Adrenal gland (tissue), 12 donors: Measurements from ENCODE around the gene ELP5. TPM values are rescaled to one million over a fixed set of nuclear protein-coding genes. Genes with fewer than 3 reads are reported as not detected.
"Not testable (repeated sequence)": the region's sequence is repeated elsewhere in the genome, so short reads cannot be mapped to it uniquely, and the experiment has no call there.

Experiments
- DNase-seq, 7 donors: peaks; one replicate each; pipeline ENCODE4 v3.0.0-alpha.2; 2019 to 2020
- H3K27ac ChIP-seq, 5 donors: fragments of 200-600 bp; sonication (generic) in 4 of 5; 1 replicate in 3 of 5; 2 replicates in 2 of 5; pipeline versions ENCODE4 v1.5.1 to v1.8.0; 2016 to 2020; ENCODE audit warnings: mild to moderate bottlenecking in 1 of 5
- H3K27me3 ChIP-seq: fragments of 200-600 bp; 2 replicates; pipeline ENCODE4 v1.8.0; 2021
- H3K36me3 ChIP-seq, 2 donors: fragments of 200-600 bp; replicated peaks in 1 of 2; 1 replicate in 1 of 2; 2 replicates in 1 of 2; pipeline versions ENCODE4 v1.5.1 to v1.8.0; 2018 to 2022
- H3K4me1 ChIP-seq, 2 donors: fragments of 200-600 bp; replicated peaks in 1 of 2; 1 replicate in 1 of 2; 2 replicates in 1 of 2; pipeline versions ENCODE4 v1.5.1 to v1.8.0; 2018 to 2021
- H3K4me3 ChIP-seq, 4 donors: fragments of 200-600 bp; sonication (generic) in 3 of 4; one replicate each; pipeline ENCODE4 v1.5.1; 2016 to 2018
- H3K9me3 ChIP-seq, 3 donors: fragments of 200-600 bp; sonication (generic) in 1 of 3; replicated peaks in 1 of 3; 1 replicate in 2 of 3; 2 replicates in 1 of 3; pipeline versions ENCODE4 v1.5.1 to v1.8.0; 2016 to 2021
- CTCF ChIP-seq, 6 experiments: fragments of 450-650 bp in 4 of 6; fragments of 200-600 bp in 2 of 6; sonication (generic) in 1 of 6; IDR thresholded peaks; 1 replicate in 5 of 6; 2 replicates in 1 of 6; pipeline versions ENCODE4 v1.5.1 to v1.8.0; 2016 to 2021; ENCODE audit warnings: antibody characterized with exemption in 6 of 6, mild to moderate bottlenecking in 2 of 6, moderate library complexity in 1 of 6
- POLR2A ChIP-seq, 2 donors: fragments of 450-650 bp; IDR thresholded peaks; one replicate each; pipeline ENCODE4 v1.6.1; 2017; ENCODE audit warnings: antibody characterized with exemption in 2 of 2, mild to moderate bottlenecking in 2 of 2, moderate library complexity in 1 of 2
- WGBS, 4 donors: extraction: QIAGEN DNeasy Blood & Tissue Kit in 2 of 4; methylation state at CpG; one replicate each; pipeline versions ENCODE4 v1.1.5 to v1.1.7; 2013 to 2017; 5-methylcytosine and 5-hydroxymethylcytosine counted together
- intact Hi-C, 2 donors: fragments of 100-400 bp; cut with DNase I; formaldehyde crosslinking; loops; one replicate each; pipeline versions ENCODE4 v1.14.1 to v1.15.0; 2022 to 2023
- polyA plus RNA-seq, 3 donors: library from polyadenylated mRNA; stranded (reverse); fragments of 200-250 nt in 2 of 3; fragments of 350-450 nt in 1 of 3; fragmentation: Illumina TruSeq in 1 of 3; extraction: RNeasy Lipid Tissue Mini Kit (QIAGEN cat#74804) in 1 of 3; gene quantifications; one replicate each; pipeline ENCODE4 v1.2.3, GENCODE V29; 2013 to 2014
- total RNA-seq, 9 donors: library from RNA; depleted of rRNA in 4 of 9; stranded (reverse); fragments of >200 nt in 4 of 9; fragments of 120-200 nt in 1 of 9; fragmentation: NEBNext Ultra II Directional in 1 of 9; extraction: Animal tissue kit (Norgen Biotek cat#: 25700) in 1 of 9; gene quantifications; one replicate each; pipeline versions ENCODE4 v1.1.0 to v1.2.4, GENCODE V29; 2013 to 2023
- donor health status: healthy with polysubstance abuse.
- donor health status: Bipolar disorder and iron deficiency.
- donor health status: DM: yes; HTN: yes; CAD: no.
- donor health status: DM: no; HTN: no; CAD: no.
- donor health status: DM: no; HTN: no; CAD: no.
- donor health status: DM: yes; HTN: yes; CAD: no.

Gene ELP5
- total and polyA plus RNA-seq, 12 donors: 28.0 to 96.5 (median 61.3) TPM

- WGBS, 4 donors: 0 to 1% (median 0%) methylated on average over 20 to 62 of the region's 62 CpGs
- H3K36me3 ChIP-seq: peaks cover 0 to 44% of the 10 kb centered on the region in 2 donors
These were observed 10.0 kb upstream of the ELP5 start, which contains the start of gene GABARAP for GRCh38 chr17:7241783-7242716. Gene GABARAP, minus strand, starts transcription at chr17:7242449. Its CDS starts 119 bp downstream, at chr17:7242330.

DNA sequence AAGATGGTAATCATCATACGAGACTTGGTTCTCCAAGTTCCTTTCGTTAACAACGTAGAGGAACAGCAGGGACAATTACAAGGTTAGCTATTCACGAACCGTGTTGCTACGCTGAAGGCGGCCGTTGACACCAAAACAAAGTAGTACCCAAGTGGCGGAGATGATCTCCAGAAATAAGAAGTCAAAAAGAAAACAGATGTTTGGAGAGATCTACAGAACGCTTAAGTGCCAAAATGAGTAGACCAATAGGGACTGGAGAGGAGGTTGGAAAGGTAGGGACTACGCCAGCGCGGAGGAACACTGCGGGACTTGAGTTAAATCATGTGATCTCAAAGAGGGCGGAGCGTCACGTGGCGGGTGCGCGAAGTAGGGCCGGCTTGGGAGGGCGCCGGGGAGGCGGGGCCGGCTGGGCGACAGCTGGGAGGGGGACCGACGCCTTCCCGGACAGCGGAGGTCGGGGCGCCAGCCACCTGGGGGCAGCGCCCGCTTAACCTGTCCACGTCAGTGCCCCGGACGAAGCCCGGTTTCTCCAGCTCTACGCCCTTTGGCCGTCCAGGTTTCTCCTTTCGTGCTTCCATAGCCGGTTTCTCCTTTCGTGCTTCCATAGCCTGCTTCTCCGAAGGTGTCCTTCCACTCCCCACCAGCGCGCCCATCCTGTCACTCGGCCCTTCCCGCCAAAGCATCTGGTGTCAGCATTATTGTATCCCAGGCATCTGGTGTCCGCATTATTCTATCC, 9.1 kb upstream of the ELP5 start:
- peak in 1 of 6 experiments; percentile 17 for TF ChIP-seq CTCF (IDR thresholded peaks at IDR 0.05)
- TF ChIP-seq POLR2A (IDR thresholded peaks at IDR 0.05): peak; percentile 18 to 74

More at GRCh38 chr17:7241783-7242716, 10.0 kb upstream of the ELP5 start, which contains the start of gene GABARAP:
- peak; percentile 94 to 98 (median 95) for DNase-seq
- Histone ChIP-seq H3K9me3 (no peaks in the 10 kb centered on the region), H3K4me1 (peaks cover 24 to 28% of the 10 kb centered on the region in 2 donors), H3K27ac (peak within 1 kb of the TSS; percentile 87 to 100 (median 95)), H3K4me3 (peak within 1 kb of the TSS; percentile 1 to 92 (median 49)), H3K27me3 (no peaks in the 10 kb centered on the region)
- TF ChIP-seq POLR2A (IDR thresholded peaks at IDR 0.05) (peak; percentile 57 to 85), CTCF (IDR thresholded peaks at IDR 0.05) (peak in 1 of 6 experiments; percentile 9)
- intact Hi-C loops: no loop called here

DNA sequence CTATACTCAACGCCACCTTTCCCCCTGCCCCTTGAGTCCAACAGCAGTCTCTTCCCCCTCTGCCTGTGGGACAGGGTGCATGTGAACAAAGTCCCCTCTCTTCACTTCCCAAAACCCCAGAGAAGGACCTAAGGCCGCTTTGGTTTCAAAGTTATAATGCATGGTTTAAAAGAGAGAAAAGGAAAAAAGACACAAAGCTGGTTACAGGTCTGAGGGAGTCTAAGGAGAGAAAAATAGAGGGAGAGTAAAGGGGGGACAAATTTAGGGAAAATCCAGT, 8.6 kb upstream of the ELP5 start:
- DNase-seq: no peak
- H3K27ac ChIP-seq: peak overlapping the region; percentile 87 to 100 (median 95)
- intact Hi-C loops: no loop called here
- peaks cover 18 to 23% of the 10 kb centered on the region in 2 donors for H3K4me1 ChIP-seq
- TF ChIP-seq CTCF (IDR thresholded peaks at IDR 0.05): peak in 1 of 6 experiments; percentile 20
- no peak for TF ChIP-seq POLR2A (IDR thresholded peaks at IDR 0.05)
- peaks cover 0 to 45% of the 10 kb centered on the region in 2 donors for H3K36me3 ChIP-seq
- no peaks in the 10 kb centered on the region for H3K9me3 ChIP-seq
- WGBS, 4 donors: 16 to 38% (median 25%) methylated on average over 2 of the region's 2 CpGs
- H3K27me3 ChIP-seq: no peaks in the 10 kb centered on the region
- H3K4me3 ChIP-seq: peak overlapping the region in 3 of 4 donors; percentile 29 to 92 (median 47)

More for the DNA sequence above, 9.1 kb upstream of the ELP5 start:
- peaks cover 18 to 23% of the 10 kb centered on the region in 2 donors for H3K4me1 ChIP-seq
- WGBS, 4 donors: 1% methylated on average over 34 to 49 of the region's 49 CpGs
- H3K9me3 ChIP-seq: no peaks in the 10 kb centered on the region
- peak; percentile 97 to 99 (median 97) for DNase-seq
- H3K4me3 ChIP-seq: peak overlapping the region in 3 of 4 donors; percentile 29 to 92 (median 47)
- H3K36me3 ChIP-seq: peaks cover 0 to 45% of the 10 kb centered on the region in 2 donors
- no peaks in the 10 kb centered on the region for H3K27me3 ChIP-seq
- intact Hi-C loops: no loop called here
- peak overlapping the region; percentile 87 to 100 (median 95) for H3K27ac ChIP-seq

GRCh38 chr17:7243838-7244237, 8.2 kb upstream of the ELP5 start:
- peak overlapping the region in 4 of 5 donors; percentile 87 to 100 (median 95) for H3K27ac ChIP-seq
- intact Hi-C loops: not testable (repeated sequence)
- H3K4me1 ChIP-seq: peaks cover 21 to 26% of the 10 kb centered on the region in 2 donors

More at GRCh38 chr17:7243838-7244237, 8.2 kb upstream of the ELP5 start:
- WGBS, 4 donors: 65 to 77% (median 74%) methylated on average over 7 to 10 of the region's 10 CpGs
- DNase-seq: peak in 1 of 7 donors; percentile 33
- H3K4me3 ChIP-seq: peak overlapping the region in 1 of 4 donors; percentile 92
- H3K27me3 ChIP-seq, H3K9me3 ChIP-seq: not testable (repeated sequence)
- peaks cover 0 to 45% of the 10 kb centered on the region in 2 donors for H3K36me3 ChIP-seq
